Activated CD4-positive, CD25-positive, alpha-beta regulatory T cell treated with anti-CD3 and anti-CD28 coated beads, Interleukin-2, amount 50 U/mL, for 24 hours (primary cell): ENCODE measurements around the gene CTBP2.
A peak's percentile ranks its signal among the peaks of the same experiment; 100 is the strongest.

Source experiments
- ATAC-seq, 2 donors: fragments of 150-1000 bp; cut with Tn5 transposase; one replicate each; pipeline ENCODE4 v1.10.0; 2021; ENCODE audit warnings: mild to moderate bottlenecking in 1 of 2, moderate library complexity in 1 of 2

Gene CTBP2

DNA sequence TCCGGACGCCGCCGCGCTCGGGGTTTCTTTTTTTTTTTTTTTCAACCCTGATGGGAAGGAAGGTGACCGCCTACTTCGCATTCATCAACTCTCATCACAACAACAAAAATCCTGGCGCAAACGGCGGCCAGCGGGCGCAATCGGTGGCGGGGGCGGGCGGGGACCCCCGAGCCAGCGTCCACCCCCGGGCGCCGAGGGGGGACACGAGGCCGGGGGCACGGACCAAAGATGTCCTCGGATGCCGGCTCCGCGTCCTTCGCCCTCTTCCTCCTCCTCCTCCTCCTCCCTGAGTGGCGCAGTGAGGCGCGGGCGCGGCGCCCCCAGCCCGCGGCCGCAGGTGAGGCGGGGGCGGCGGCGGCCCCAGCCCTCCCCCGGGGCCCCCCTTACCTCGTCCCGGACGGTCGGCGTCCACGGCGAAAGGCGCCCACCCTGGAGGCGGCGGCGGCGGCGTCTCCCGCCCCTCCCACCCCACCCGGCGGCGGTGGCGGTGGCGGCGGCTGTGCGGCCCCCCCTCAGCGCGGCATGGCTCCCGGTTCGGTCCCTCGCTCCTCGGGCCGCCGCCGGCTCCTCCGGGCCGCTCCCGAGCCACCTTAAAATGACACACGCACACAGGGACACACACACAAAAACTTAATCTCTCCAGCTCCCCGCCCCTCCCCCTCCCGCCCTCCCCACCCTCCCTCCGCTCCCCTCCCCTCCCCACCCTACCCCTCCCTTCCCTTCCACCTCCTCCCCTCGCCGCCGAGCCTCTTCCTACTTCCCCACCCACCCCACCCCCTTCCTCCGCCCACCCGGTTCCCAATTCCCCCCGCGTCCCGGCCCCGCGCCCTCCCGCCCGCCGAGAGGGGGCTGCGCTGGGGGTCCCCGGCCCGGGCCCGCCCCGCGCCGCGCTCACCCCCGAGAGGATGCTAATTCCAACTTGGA lies at the start of gene CTBP2:
CTBP2 (minus strand) TSS at position 632 of the 924 bp plus-strand sequence.
- no peak for ATAC-seq

DNA sequence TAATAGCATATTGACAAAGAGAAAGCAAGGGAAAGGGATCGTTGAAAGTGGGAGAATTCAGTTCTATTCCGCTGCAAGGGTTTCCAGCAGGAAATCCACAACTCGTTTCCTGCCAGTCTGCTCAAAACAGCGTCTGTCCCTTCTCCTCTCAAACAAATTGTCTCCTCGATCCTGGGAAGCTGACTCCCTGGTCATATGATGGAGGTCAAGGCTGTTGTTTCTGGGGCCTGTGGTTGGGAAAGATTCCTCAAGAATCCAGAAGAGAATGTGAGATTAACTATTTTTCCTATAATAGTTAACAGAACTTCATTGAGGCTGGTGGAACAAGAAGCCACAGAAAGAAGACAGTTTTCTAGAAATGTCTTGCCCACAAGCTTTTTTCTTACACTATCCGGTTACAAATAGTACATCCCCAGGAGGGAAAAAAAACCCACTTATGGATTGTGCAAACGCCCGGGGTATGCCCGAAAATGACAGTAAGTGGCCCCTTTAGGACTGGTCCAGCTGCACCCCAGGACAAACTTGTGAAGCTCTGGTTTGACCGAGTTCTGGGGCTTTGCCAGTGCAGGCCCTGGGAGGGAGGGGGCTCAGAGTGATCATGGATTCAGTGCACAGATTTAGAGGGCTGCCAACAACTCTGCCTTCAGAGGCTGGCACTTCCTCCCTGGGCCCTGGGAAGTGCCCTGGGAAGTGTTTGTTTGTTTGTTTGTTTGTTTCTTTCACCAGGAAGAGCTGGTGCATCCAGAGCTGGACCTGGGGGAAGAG lies 49.4 kb upstream of the CTBP2 start:
- no peak for ATAC-seq

DNA sequence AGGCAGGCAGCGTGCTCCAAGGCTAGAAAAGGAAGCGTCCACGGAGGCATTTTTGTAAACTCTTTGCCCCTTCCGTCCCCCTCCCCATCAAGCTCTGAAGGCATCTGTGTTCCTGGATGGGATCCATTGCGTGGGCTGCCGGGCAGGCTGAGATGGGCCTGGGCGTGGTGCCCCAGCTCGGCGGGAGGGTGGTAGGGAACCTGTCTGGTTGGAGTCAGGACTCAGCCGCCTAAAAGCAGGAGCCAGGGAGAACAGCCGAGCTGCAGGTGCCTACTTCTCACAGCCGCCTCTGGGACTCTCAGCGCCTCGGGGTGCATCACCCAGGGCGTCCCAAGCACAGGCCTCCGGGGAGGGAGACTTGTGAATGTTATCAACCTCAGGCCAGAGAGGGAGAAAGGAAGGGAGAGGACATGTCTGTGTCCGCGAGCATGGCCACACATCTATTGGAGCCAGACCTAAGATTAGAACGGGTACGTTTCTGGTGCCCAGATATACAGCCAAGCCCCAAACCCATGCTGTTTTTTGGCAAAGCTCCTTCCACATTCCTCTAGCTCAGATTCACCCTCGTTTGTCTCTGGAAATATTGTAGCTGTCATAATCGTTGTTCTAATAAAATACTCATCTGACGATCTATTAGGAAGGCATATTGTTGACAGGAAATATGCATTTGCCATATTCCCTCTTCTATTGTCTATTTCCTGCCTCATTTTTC lies 48.6 kb upstream of the CTBP2 start:
- ATAC-seq: no peak

DNA sequence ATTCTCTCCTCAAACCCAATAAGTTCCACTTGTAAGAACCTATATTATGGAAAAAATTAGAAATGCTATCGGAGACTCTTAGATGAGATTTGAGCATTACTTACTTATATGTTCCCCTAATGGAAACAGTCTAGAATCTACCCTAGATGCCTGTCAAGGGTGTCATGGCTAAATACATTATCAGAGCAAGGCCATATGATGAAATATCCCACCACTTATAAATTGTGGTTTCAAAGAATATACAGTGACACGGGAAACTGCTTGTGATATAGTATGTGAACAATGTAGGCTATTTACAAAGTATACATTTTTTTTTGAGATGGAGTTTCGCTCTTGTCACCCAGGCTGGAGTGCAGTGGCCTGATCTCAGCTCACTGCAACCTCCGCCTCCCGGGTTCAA lies 46.3 kb upstream of the CTBP2 start:
- no peak for ATAC-seq

DNA sequence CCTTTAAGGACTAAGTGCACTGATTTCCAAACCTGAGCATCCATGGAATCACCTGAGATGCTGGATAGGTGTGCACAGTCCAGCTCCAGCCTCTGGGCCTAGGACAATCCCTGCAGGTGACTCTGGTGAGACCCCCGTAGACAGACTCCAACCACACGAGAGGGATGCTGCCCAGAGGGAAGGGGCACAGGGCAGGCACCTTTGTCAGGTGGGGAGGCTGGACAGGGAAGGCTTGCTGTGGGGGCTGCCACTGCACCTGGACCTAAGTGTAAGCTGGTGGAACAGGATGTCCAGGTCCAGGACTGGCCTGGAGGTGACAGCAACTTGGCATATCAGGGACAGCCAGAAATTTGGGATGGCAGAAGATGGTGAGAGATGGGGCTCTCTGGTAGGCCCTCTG lies 45.1 kb upstream of the CTBP2 start:
- ATAC-seq: no peak

DNA sequence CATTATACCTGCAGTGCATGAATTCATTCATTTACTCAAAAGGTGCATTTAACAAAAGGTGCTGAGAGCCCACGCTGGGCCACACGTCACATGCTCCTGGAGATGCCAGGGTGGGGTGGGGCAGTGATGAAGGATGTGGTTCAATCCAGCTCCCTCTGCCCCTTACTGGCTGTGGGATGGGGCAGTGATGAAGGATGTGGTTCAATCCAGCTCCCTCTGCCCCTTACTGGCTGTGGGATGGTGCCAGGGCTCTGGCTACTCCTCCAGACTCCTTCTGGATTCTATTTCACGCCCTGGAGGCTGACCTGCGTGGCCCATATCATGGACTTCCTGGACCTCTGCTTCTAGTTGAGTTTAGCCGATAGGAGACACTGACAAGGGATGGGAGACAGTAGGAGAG lies 44.0 kb upstream of the CTBP2 start:
- ATAC-seq: no peak

DNA sequence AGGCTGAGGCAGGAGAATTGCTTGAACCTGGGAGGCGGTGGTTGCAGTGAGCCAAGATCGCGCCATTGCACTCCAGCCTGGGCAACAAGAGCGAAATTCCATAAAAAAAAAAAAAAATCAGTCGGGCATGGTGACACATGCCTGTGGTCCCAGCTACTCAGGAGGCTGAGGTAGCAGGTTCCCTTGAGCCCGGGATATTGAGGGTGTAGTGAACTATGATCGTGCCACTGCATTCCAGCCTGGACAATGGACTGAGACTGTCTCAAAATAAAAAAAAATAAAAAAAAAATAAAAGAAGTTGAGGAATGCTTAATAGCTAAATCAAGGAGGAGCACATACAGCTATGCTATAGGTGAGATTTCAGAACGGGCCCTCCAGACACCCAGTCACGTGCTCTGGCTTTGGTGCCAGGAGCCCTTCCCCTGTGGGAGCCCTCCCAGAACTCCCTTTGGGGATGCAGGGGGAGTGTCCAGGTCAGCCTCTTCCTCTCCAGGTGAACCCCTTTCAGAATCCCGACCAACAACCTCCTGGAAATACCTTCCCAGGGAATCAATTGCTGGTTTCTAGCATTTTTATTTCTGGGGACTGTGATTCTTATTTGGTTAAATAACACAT lies 42.9 kb upstream of the CTBP2 start:
- ATAC-seq: no peak

DNA sequence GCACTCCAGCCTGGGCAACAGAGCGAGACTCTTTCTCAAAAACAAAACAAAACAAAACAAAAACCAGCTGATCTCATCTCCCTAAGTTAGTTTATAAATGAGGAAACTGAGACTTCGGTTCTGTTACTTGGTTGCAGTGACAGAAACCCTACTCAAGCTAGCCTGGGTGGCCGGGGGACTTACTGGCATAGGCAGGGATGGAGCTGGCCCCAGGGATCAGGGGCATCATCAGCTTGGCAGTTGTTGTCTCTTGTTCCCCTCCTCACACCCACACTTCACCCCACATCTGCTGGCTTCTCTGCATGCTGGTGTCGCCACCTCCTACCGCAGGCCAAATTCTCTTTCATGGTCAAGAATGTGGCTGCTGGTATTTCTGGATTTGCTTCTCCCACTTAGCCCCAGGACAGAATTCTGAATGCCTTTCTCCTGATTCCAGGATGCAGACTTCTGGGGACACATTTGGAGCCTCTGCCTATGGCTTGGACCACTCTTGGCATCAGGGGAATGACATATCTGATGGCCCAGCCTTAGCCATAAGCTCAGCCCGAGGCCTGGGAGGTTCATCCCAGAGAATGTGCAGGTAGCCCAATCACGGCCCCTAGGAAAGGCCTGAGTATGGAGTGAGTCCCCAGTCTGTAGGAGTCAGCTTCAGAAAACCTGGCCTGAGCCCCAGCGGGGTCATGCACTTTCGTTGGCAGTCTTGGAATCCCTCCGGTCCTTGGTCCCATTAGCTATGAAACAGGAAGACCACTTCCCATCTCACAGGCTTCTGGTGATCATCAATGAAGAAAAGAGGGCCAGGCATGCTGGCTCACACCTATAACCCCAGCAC lies 41.6 kb upstream of the CTBP2 start:
- ATAC-seq: no peak

DNA sequence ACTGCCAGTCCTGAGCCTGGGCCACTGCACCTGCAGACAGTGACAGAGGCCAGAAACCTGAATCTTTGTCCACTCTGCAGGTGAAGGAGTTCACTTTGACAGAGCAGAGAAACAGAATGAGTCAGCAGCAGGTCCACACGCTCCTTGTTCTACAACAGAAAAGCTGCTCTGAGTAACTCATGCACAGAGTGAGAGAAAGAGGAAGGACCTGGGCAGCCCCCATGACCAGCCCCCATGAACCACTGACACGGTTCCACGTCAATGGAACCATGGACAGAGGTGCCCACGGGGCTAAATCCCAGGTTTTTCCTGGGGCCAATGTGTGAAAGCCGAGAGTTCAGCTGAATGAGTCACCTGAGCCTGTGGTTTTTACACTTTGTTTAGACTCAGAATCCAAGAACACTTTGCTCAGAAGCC lies 40.8 kb upstream of the CTBP2 start:
- peak; percentile 25 to 49 for ATAC-seq

DNA sequence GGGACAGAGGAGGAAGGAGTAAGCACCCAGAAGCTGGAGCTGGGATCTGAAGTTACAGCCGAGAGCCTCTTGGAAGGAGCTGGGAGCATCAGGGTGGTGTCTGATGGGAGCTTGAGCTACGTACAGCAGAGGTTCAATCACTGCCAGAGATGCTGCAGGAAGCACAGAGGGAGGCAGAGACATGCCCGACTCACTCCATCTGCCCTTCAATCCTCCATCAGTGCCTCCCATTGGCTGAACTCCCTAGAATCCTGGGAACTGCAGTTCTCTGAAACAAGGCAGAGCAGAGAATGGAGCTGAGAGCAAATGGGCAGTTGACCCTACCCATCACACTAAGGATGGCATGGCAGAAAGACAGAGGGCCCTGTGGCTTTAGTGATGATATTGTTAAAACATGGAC lies 40.0 kb upstream of the CTBP2 start:
- ATAC-seq: no peak

DNA sequence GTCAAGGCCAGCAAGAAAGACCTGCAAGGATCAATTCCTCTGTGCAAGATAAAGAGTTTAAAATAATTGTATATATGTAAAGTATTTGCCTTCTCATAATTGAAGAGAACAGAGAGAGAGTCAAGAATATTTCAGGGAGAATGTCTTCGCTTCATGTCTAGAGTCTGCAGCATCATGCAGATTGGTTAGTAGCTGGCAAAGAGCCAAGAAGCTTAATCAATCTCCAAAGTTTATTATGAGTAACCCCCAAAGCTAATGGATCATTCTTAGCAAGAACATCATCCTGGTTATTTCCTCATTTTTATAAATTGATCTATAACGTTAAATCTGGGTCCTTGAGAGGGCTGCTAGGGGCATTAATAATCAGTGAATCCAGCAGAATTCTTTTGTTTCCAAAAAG lies 38.9 kb upstream of the CTBP2 start:
- ATAC-seq: no peak

DNA sequence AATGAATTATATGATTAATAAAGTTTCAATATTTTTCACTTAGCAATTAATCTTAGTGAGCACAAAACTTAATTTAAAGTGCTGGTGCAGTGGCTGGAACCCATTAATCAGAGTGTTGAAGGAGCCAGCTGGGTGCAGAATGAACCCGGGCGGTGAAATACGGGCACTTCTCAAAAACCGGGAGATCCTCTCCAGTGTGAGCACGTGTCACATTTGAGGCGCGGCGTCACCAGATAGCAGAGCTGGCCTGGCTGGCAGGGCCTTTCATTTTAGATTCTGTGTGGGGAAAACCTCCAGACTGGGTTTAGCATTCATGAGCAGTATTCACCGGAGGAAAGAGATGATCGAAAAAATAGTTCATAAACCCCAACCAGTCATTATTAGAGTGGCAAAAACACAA lies 34.5 kb upstream of the CTBP2 start:
- ATAC-seq: no peak

DNA sequence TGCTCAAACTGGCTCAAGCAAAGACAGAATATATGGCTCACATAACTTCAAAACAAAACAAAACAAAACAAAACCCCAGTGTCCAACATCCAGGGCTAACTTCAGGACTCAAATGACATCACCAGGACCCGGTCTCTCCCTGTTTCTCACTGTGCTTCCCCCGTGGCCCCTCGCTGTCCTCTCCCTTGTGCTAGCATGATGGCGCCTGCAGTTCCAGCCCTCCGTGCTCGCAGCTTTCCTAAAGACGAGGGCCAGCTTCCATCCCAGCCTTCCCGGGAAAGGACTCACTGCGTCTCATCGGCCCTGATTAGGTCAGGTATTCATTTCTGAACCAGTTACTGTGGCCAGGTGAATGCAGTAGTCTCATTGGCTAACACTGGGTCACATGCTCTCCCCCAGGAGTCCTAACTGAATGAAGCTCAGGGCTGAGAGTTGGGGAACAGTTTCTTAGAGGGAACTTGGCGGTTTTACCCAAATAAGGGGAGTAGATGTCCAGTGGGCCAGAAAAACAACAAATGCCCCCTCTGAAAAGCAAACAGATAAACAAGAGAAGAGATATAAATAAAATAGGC lies 33.0 kb upstream of the CTBP2 start:
- no peak for ATAC-seq

DNA sequence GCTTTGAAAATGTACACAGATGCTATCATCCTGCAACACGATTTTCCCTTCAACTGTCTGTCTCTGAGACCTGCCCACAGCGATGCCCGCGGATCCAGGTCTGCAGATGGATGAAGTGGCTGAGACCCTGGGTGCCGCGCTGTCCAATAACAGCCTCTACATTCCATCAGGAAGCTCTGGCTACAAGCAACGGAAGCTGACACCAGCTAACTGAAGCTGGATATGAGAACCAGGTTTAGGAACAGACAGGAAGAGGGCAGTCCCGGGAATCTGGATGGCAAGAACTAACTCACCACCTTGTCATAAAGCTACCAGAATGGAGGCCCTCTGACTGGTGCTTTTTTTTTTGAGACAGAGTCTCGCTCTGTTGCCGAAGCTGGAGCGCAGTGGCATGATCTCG lies 32.3 kb upstream of the CTBP2 start:
- no peak for ATAC-seq

DNA sequence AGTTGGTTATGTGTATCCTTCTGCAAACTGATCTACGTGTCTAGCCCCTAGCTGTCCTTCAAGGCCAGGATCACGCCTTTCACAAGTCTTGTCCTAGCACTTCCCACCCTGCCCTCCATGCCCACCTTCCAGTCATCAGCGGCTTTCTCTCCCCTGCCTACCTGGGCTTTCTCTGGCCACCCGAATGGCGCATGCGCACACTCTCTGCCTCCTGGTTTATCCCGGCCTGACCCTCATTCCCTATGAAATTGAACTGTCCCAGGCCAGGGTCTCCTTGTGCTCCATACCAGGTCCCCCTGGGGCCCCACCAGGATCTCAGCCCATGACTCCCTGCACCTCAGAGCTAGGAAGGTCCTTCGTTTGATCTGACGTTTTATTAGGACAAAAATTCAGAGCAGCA lies 31.6 kb upstream of the CTBP2 start:
- ATAC-seq: no peak

DNA sequence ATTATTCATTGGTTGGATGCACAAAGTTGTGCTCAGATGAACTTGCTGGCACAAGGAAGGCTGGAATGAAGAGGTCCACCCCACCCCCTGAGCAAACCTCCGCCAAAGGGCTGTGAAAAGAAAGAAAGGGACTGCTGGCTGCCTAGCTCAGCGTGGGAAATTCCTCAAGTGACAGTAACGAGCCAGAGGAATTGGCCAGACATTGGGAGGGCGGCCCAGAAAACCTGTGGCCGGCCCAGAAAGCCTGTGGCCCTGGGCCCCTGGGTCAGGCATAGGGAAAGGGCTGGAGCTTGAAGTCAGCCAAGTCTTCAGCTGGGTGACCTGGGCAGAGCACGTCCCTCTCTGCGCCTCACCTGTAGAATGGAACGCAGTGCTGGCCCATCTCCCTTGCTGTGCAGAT lies 30.6 kb upstream of the CTBP2 start:
- no peak for ATAC-seq

DNA sequence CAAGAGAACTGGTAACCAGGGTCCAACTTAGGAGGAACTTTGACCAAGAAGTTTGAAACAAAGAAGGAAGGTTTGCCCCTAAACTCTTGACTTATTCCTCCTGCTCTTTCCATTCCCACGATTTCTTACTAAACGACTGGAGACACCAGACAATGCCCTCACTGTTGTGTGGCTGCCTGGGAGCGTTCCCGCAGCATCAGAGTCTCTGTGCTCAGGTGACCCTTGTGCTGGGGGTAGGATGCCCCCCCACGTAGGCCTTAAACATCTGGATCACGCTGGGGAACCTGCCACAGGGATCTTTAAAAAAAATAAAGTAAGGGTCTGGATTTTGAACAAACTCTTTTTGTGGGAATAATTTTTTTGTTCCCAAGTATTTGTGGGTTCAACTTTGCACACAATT lies 30.1 kb upstream of the CTBP2 start:
- no peak for ATAC-seq

DNA sequence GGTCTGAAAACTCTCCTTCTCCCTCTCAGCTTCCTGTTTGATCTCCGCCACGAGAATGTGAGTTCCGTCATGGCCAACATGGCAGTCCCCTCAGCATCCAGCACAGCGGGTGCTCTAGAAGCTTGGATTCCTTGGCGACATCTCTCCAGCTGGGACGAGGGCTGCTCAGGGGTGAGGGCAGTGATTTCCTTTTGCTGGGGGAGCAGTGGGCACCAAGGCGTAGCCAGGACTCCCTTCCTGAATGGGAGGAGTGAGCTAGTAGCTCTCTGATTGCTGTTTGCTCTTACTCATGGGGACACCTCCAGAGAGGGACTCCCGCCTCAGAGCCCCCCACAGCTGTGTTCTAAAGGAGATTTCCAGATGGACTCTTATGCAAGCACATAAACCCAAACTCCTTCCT lies 28.8 kb upstream of the CTBP2 start:
- ATAC-seq: no peak

DNA sequence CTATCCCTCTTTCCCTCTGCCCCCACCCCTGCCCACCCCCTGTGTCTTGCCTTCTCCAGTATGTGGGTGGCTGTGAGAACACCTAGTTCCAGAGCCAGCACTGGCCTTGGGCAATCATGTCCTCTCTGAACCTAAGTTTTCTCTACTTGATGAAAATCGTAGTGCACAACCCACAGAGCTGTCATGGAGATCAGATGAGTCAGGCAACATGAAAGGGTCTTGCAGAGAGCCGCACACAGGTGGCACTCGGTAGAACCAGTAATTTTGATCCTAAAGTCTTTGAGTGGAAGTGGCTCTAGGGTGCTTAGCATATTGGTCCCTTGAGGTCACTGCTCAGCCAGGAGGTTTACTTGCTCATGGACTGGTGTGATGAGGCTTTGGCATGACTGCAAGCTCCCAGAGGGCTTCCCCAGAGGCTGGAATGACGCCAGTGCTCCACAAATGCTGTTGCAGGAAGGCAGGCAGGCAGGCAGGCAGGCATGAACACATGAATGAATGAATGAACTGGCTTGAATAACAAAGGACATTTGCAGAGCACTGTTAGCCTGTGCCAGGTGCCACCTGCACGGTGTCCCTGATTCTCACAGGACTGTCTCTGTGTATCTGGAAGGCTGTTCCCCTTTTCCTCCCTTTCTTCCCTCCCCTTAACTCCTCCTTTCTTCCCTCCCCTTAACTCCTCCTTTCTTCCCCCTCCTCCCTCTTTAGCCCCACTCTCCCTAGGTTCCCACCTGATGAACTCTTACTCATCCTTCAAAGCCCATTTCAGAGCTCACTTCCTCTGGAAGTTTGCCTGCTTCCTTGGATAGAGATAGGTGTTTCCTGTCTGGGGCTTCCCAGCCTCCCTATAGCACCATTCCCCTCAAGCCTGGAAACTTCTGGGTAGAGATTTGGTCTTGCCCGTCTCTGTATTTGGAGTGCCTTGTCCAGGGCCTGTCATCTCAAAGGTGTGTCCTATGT lies 27.2 kb upstream of the CTBP2 start:
- no peak for ATAC-seq

DNA sequence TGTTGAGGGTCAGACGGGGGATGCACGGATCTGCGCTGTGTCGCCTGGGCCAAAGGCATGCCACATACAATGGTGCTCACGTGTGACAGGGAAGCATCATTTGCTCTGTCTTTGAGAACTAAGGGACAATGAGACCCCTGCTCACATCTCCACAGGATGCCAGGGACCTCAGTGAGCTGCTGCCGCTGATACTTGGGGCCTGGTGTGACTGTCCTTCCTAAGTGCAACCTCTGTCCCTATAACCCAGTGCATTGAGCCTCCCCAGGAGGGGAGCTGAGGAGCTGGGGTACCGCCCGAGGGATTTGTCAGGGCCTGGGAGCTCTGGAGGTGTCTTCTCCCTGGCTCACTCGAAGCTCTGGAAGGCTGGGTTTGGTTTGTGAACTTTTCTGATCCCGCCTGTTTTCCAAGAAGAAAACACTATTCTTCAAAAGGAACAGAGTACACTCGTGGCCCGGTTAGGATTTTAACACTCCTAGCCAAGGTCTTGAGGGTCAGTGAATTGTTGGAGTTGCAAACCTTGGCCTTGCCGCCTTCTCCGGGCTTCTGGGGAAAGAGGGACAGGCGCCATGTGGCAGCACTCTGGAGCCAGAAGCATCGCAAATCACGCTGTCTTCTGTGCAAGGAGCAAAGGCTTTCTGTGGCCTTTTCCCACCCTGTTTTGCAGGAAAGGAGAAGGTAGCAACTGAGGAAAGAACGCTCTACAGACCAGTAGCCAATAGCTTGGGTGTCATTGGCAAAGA lies 26.2 kb upstream of the CTBP2 start:
- ATAC-seq: no peak
